Natural killer cell (primary cell): Measurements from ENCODE around the gene ENOX2. TPM values are rescaled to one million over a fixed set of nuclear protein-coding genes. Genes with fewer than 3 reads are reported as not detected.

ENCODE experiments used
- ATAC-seq, 3 donors: fragments of 150-1000 bp in 2 of 3; fragments of 200-7000 bp in 1 of 3; cut with Tn5 transposase; 1 replicate in 1 of 3; 2 replicates in 2 of 3; pipeline ENCODE4 v1.10.0; 2021; ENCODE audit warnings: mild to moderate bottlenecking in 2 of 3, moderate library complexity in 2 of 3
- DNase-seq, 2 donors: peaks; one replicate each; pipeline versions ENCODE4 v3.0.0 to v3.0.0-alpha.2; 2013 to 2021; ENCODE audit warnings: mixed read lengths in 1 of 2
- H3K27ac ChIP-seq: one replicate; pipeline ENCODE4 v1.5.1; 2013; ENCODE audit warnings: mild to moderate bottlenecking, low read length
- H3K27me3 ChIP-seq: one replicate; pipeline ENCODE4 v1.6.1; 2013; ENCODE audit warnings: low read length; ENCODE audit not compliant: control insufficient read depth, insufficient read depth
- H3K36me3 ChIP-seq: one replicate; pipeline ENCODE4 v1.6.1; 2013; ENCODE audit warnings: low read length; ENCODE audit not compliant: control insufficient read depth, insufficient read depth
- H3K4me1 ChIP-seq: one replicate; pipeline ENCODE4 v1.6.1; 2013; ENCODE audit warnings: low read length; ENCODE audit not compliant: control insufficient read depth, insufficient read depth
- H3K4me3 ChIP-seq: one replicate; pipeline ENCODE4 v1.5.1; 2013; ENCODE audit warnings: low read length
- H3K9me3 ChIP-seq: one replicate; pipeline ENCODE4 v1.6.1; 2013; ENCODE audit warnings: low read length; ENCODE audit not compliant: control insufficient read depth, insufficient read depth
- H3K27ac Mint-ChIP-seq, 2 donors: one replicate each; pipeline ENCODE4 v1.8.0; 2022; ENCODE audit warnings: mild to moderate bottlenecking in 2 of 2, mixed read lengths in 2 of 2, moderate library complexity in 1 of 2
- H3K27me3 Mint-ChIP-seq, 2 donors: one replicate each; pipeline ENCODE4 v1.8.0; 2022; ENCODE audit warnings: low read depth in 2 of 2, mixed read lengths in 2 of 2
- H3K36me3 Mint-ChIP-seq: one replicate; pipeline ENCODE4 v1.8.0; 2022; ENCODE audit warnings: mixed read lengths
- H3K4me1 Mint-ChIP-seq, 2 donors: one replicate each; pipeline ENCODE4 v1.8.0; 2022; ENCODE audit warnings: mixed read lengths in 2 of 2
- H3K4me3 Mint-ChIP-seq: one replicate; pipeline ENCODE4 v1.8.0; 2022; ENCODE audit warnings: mild to moderate bottlenecking, moderate library complexity, mixed read lengths
- H3K9me3 Mint-ChIP-seq, 2 donors: one replicate each; pipeline ENCODE4 v1.8.0; 2022; ENCODE audit warnings: mixed read lengths in 2 of 2
- whole genome bisulfite sequencing: methylation state at CpG from one replicate; pipeline ENCODE4 v1.1.7; 2013; ENCODE audit warnings: missing lambda C conversion rate; ENCODE audit not compliant: insufficient coverage; 5-methylcytosine and 5-hydroxymethylcytosine counted together
- intact Hi-C: fragments of 100-400 bp; cut with micrococcal nuclease; formaldehyde crosslinking; loops from one replicate; pipeline ENCODE4 v1.14.2; 2022
- total RNA-seq, 4 donors: library from RNA; stranded (reverse); fragments of 120-200 nt in 1 of 4; gene quantifications; one replicate each; pipeline versions ENCODE4 v1.2.3 to v1.2.4, GENCODE V29; 2013 to 2022
- TF ChIP-seq, protein P1 (sequence below): fragments of 200-600 bp; IDR thresholded peaks from one replicate; pipeline ENCODE4 v1.8.0; 2022; ENCODE audit warnings: antibody characterized with exemption

Gene ENOX2
- total RNA-seq, 3 donors from 2014 or later (not counting 1 experiment from before 2014, with no cell fraction given) = 9.3 to 14.7 (median 13.3) TPM

DNA sequence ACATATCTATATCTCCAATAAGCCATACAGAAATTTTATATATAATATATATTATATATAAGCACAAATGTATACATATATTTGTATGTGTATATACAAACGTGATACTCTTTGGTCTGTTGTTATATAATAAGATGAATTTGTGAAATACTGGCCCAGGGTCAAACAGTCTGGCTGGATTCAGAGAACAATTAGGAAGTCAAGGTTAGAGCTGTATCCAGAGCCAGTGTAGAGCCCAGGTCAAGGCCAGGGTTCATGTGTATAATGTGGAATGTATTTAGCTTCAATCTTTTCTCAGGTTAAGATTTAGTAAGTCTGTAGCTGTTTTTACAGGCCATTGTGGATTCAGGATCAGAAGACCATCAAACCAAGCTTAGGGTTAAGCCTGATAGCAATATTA, 3.8 kb upstream of the ENOX2 start:
- H3K9me3 ChIP-seq = no peaks in the 10 kb centered on the region
- H3K27me3 Mint-ChIP-seq = peaks cover 4 to 7% of the 10 kb centered on the region in 2 donors
- H3K27me3 ChIP-seq = no peaks in the 10 kb centered on the region
- no peaks in the 10 kb centered on the region for H3K9me3 Mint-ChIP-seq
- no peaks in the 10 kb centered on the region for H3K36me3 ChIP-seq
- no peak overlapping the region for H3K27ac ChIP-seq
- no peaks in the 10 kb centered on the region for H3K36me3 Mint-ChIP-seq
- no peak for ATAC-seq
- H3K4me1 ChIP-seq = peaks cover 4% of the 10 kb centered on the region
- WGBS = 100% methylated on average over 1 of the region's 1 CpG
- TF ChIP-seq, protein P1, sequence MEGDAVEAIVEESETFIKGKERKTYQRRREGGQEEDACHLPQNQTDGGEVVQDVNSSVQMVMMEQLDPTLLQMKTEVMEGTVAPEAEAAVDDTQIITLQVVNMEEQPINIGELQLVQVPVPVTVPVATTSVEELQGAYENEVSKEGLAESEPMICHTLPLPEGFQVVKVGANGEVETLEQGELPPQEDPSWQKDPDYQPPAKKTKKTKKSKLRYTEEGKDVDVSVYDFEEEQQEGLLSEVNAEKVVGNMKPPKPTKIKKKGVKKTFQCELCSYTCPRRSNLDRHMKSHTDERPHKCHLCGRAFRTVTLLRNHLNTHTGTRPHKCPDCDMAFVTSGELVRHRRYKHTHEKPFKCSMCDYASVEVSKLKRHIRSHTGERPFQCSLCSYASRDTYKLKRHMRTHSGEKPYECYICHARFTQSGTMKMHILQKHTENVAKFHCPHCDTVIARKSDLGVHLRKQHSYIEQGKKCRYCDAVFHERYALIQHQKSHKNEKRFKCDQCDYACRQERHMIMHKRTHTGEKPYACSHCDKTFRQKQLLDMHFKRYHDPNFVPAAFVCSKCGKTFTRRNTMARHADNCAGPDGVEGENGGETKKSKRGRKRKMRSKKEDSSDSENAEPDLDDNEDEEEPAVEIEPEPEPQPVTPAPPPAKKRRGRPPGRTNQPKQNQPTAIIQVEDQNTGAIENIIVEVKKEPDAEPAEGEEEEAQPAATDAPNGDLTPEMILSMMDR = no peak
- H3K4me3 ChIP-seq = no peak overlapping the region
- H3K4me1 Mint-ChIP-seq = peaks cover 7% of the 10 kb centered on the region in 2 donors
- intact Hi-C loops = no loop called here
- no peak overlapping the region for H3K4me3 Mint-ChIP-seq
- H3K27ac Mint-ChIP-seq = no peak overlapping the region
- DNase-seq = no peak

DNA sequence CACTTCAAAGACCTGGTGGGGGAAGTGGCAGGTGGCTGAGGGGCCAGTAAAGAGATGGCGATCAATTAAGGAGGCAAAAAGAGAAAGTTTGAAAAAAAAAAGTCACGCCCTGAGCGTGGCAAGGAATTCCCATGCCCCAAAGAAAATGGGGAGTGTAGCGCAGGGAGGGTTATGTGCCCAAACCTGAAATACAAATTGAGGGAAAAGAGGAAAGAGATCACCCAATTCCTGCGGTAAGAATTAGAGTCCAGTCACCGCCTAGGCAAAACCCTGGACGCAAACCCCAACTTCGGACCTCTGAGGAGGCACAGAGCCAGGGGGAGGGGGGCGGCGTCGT, 595 bp downstream of the ENOX2 start:
- H3K4me3 Mint-ChIP-seq = no peak overlapping the region
- WGBS = 0% methylated on average over 8 of the region's 11 CpGs
- H3K36me3 Mint-ChIP-seq = no peaks in the 10 kb centered on the region
- no peaks in the 10 kb centered on the region for H3K27me3 ChIP-seq
- peak overlapping the region; percentile 89 for H3K4me3 ChIP-seq
- DNase-seq = no peak
- H3K9me3 Mint-ChIP-seq = no peaks in the 10 kb centered on the region
- H3K27ac Mint-ChIP-seq = no peak overlapping the region
- H3K4me1 ChIP-seq = peaks cover 4% of the 10 kb centered on the region
- TF ChIP-seq, protein P1 = no peak
- H3K27ac ChIP-seq = no peak overlapping the region
- no peaks in the 10 kb centered on the region for H3K9me3 ChIP-seq
- H3K4me1 Mint-ChIP-seq = peaks cover 7 to 10% of the 10 kb centered on the region in 2 donors
- ATAC-seq = no peak
- peaks cover 4 to 13% of the 10 kb centered on the region in 2 donors for H3K27me3 Mint-ChIP-seq
- intact Hi-C loops = no loop called here
- no peaks in the 10 kb centered on the region for H3K36me3 ChIP-seq

DNA sequence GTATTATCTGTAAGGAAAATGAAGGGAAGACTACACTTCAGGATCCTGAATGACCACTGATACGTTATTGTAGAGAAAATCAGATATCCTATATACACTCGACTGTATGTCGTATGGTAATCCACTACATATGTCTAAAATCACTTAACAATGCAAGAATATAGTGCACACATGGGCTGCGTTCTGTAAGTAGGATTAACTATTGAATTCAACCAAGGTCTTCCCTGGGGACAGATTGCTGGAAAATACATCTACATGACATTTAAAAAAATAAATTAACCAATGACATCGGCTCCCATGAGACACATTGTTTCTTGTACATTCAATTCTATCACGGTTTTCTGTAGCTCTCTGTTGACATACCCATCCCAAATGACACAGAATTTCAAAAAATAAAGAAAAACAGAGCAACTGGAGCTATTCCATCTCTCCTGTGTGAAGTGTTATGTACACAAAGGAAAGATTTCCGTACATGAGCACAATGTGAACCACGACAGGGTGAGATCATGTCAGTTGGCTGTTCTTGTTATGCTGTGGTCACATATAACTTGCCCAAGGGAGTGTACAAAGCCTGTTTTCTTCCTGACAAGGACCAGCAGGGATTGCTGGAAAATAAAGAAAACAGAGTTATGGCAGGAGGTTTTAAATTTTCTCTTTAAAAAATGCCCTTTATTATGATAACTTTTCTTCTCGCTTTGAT, 6.1 kb downstream of the ENOX2 start:
- TF ChIP-seq, protein P1 = no peak
- H3K4me3 ChIP-seq = no peak overlapping the region
- DNase-seq (no peak), ATAC-seq (no peak)
- peaks cover 2 to 8% of the 10 kb centered on the region in 2 donors for H3K4me1 Mint-ChIP-seq
- H3K4me1 ChIP-seq = no peaks in the 10 kb centered on the region
- no peaks in the 10 kb centered on the region for H3K9me3 ChIP-seq
- intact Hi-C loops = no loop called here
- WGBS = 90% methylated on average over 3 of the region's 9 CpGs
- H3K27me3 Mint-ChIP-seq = peaks cover 0 to 6% of the 10 kb centered on the region in 2 donors
- H3K36me3 Mint-ChIP-seq = no peaks in the 10 kb centered on the region
- no peaks in the 10 kb centered on the region for H3K9me3 Mint-ChIP-seq
- H3K27me3 ChIP-seq = no peaks in the 10 kb centered on the region
- H3K27ac Mint-ChIP-seq = no peak overlapping the region
- no peak overlapping the region for H3K4me3 Mint-ChIP-seq
- H3K27ac ChIP-seq = no peak overlapping the region
- no peaks in the 10 kb centered on the region for H3K36me3 ChIP-seq

DNA sequence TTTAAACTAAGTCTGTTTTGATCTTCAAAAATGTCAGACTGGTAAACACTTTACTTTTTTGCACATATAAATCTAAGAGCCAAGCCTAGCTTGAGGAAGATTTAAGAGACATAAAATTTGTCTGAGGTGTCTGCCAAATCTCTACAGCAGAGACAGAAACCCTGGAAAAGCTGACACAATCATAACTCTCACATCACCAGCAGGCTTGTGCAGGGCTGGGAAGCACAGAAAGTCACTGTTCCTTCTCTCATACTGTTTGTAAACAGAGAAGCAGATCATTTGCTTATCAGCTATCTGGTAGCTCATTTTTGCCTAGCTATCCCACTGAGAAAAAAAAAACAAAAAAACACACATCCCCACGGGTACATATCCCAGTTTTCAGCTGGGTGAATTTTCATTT, 7.0 kb downstream of the ENOX2 start:
- Histone ChIP-seq H3K36me3 (no peaks in the 10 kb centered on the region), H3K9me3 (no peaks in the 10 kb centered on the region), H3K27me3 (no peaks in the 10 kb centered on the region), H3K4me1 (no peaks in the 10 kb centered on the region), H3K27ac (no peak overlapping the region), H3K4me3 (no peak overlapping the region)
- ATAC-seq (no peak), DNase-seq (no peak)
- Mint-ChIP-seq H3K4me1 (peaks cover 0 to 4% of the 10 kb centered on the region in 2 donors), H3K36me3 (no peaks in the 10 kb centered on the region), H3K27ac (no peak overlapping the region), H3K4me3 (no peak overlapping the region), H3K9me3 (no peaks in the 10 kb centered on the region), H3K27me3 (peaks cover 0 to 6% of the 10 kb centered on the region in 2 donors)
- WGBS = no CpG with 5 or more reads among the region's 1 CpG
- TF ChIP-seq, protein P1 = no peak
- intact Hi-C loops = no loop called here
